HL-60 (cell line): ENCODE measurements around the gene MEIOB.

Source experiments
- GABPA ChIP-seq: IDR thresholded peaks from 2 replicates; pipeline ENCODE4 v1.6.1; 2012; ENCODE audit warnings: low read depth
- POLR2AphosphoS5 ChIP-seq: IDR thresholded peaks from 2 replicates; pipeline ENCODE4 v1.6.1; 2012; ENCODE audit warnings: low read depth
- SPI1 ChIP-seq: IDR thresholded peaks from 2 replicates; pipeline ENCODE4 v1.6.1; 2012; ENCODE audit warnings: low read depth, mild to moderate bottlenecking, borderline replicate concordance
- TF ChIP-seq, protein P1 (sequence below): IDR thresholded peaks from one replicate; pipeline ENCODE4 v1.5.1; 2011; ENCODE audit warnings: low read length, control low read depth, inconsistent platforms; ENCODE audit not compliant: insufficient read depth
- TF ChIP-seq, protein P2 (sequence below): IDR thresholded peaks from 2 replicates; pipeline ENCODE4 v1.6.1; 2012; ENCODE audit warnings: low read depth; ENCODE audit not compliant: insufficient replicate concordance

DNA sequence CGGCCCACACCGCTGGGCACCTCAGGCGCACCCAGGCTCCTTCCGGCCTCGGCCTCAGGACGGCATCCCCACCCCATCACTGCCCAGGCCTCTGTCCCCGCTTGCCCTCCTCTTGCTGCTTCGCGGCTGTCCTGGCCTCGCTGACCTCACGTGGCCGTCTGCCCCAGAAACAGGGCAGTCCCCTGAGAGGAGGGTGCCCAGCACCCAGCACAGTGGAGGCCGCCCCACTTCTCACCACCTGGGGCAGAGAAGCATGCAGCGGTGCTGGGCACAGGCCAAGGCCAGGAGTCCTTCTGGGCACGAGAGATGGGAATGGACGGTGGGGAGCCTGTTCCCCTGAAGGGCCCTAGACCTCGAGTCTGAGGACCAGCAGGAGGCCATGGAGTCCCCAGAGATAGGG lies 54.2 kb downstream of the MEIOB start:
- TF ChIP-seq, protein P1, sequence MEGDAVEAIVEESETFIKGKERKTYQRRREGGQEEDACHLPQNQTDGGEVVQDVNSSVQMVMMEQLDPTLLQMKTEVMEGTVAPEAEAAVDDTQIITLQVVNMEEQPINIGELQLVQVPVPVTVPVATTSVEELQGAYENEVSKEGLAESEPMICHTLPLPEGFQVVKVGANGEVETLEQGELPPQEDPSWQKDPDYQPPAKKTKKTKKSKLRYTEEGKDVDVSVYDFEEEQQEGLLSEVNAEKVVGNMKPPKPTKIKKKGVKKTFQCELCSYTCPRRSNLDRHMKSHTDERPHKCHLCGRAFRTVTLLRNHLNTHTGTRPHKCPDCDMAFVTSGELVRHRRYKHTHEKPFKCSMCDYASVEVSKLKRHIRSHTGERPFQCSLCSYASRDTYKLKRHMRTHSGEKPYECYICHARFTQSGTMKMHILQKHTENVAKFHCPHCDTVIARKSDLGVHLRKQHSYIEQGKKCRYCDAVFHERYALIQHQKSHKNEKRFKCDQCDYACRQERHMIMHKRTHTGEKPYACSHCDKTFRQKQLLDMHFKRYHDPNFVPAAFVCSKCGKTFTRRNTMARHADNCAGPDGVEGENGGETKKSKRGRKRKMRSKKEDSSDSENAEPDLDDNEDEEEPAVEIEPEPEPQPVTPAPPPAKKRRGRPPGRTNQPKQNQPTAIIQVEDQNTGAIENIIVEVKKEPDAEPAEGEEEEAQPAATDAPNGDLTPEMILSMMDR = no peak
- TF ChIP-seq, protein P2, sequence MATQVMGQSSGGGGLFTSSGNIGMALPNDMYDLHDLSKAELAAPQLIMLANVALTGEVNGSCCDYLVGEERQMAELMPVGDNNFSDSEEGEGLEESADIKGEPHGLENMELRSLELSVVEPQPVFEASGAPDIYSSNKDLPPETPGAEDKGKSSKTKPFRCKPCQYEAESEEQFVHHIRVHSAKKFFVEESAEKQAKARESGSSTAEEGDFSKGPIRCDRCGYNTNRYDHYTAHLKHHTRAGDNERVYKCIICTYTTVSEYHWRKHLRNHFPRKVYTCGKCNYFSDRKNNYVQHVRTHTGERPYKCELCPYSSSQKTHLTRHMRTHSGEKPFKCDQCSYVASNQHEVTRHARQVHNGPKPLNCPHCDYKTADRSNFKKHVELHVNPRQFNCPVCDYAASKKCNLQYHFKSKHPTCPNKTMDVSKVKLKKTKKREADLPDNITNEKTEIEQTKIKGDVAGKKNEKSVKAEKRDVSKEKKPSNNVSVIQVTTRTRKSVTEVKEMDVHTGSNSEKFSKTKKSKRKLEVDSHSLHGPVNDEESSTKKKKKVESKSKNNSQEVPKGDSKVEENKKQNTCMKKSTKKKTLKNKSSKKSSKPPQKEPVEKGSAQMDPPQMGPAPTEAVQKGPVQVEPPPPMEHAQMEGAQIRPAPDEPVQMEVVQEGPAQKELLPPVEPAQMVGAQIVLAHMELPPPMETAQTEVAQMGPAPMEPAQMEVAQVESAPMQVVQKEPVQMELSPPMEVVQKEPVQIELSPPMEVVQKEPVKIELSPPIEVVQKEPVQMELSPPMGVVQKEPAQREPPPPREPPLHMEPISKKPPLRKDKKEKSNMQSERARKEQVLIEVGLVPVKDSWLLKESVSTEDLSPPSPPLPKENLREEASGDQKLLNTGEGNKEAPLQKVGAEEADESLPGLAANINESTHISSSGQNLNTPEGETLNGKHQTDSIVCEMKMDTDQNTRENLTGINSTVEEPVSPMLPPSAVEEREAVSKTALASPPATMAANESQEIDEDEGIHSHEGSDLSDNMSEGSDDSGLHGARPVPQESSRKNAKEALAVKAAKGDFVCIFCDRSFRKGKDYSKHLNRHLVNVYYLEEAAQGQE = no peak
- no peak for TF ChIP-seq POLR2AphosphoS5
- no peak for TF ChIP-seq GABPA
- no peak for TF ChIP-seq SPI1
